ENCODE measurements around the gene DCD.

DCD gene

DNA sequence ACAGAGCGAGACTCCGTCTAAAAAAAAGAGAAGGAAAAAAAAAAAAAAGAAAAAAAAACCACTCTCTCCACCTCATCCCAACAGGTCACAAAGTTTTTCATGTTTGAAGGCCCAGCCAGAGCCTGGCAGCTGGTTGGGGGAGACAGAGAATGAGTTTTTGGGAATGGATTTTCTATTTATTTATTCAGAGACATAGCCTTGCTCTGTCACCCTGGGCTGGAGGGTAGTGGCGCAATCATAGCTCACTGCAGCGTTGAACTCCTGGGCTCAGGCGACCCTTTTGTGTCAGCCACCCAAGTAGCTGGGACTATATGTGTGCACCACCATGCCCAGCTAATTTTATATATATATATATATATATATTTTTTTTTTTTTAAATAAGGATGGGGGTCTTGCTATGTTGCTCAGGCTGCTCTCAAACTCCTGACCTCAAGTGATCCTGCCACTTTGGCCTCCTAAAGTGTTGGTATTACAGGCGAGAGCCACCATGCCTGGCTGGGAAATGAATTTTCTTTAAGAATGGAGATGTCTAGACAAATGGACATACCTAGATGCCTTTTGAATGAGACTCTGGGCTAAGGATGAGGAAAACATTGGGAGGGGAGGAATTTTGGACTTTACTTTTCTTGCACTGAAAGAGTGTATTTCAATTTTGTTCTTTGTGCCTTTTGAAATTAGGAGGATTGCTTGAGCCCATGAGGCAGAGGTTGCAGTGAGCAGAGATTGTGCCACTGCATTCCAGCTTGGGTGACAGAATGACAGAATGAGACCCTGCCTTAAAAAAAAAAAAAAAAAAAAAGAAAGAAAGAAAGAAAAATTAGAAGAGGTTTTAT is 42.8 kb downstream of the DCD start:
- FAIRE-seq: no peak

DNA sequence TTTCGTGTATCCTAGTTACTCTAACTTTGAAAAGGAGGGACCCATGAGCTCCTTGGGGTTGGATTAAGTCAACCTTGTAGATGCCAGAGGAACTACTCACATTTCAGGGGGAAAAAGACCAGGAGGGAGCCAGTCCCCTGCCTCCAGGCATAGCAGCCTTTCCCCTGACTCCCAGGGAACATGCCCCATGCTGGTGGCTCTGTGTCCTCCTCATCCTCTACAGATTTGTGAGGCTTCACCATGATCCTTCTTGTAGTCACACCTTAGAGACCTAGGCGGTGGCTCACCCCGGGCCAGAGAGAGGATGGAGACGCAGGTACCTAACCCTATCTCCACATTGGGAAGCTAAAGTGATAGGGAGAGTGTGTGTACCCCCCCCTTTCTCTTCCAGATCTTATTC is 43.7 kb downstream of the DCD start:
- no peak for FAIRE-seq

DNA sequence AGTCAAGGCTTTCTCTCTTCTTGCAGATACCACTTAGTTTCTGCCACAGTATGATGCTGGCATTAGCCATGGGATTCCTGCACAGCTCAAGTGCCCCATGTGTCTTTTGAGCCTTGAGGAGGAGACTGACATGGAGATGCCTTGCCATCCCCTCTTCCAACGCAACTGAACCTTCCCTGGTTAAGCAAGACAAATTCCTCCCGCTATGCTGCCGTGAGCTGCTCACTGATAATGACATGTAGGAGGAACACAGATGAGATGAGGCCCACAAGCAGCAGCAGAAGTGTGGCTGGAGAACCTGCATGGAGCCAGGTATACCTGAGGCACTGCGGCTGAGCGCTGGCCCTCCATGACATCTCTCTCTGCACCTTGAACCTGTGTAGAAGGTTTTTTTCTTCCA is 44.3 kb downstream of the DCD start:
- FAIRE-seq: no peak

DNA sequence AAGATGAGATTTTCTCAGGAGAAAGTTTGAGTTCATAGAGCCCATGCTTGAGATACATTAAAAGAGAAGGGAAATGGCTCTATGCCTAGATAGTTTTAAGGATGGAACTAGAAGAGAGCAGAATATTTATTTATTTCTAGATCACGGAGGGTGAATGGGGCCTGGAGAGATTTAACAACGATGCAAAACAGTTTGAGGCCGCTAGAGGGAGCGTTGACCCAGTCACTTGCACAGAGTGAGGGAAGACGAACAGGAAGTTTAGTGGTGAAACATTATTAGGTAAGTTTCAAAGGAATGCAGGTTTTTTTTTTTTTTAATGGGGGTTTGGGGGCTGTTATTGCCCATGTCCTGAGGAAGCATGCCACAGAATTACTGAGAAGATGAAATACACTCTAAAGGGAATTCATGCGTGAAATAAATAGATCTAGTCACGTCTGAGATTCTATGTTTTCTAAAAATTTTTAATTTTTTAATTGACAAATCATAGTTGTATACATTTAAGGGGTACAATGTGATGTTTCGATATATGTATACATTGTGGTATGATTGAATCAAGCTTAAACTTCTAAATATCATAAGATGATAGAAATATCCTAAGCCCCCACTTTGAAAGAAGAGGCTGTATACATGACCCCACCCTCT is 44.9 kb downstream of the DCD start:
- FAIRE-seq: peak; percentile 94

GRCh38 chr12:54602661-54603060 is 45.5 kb downstream of the DCD start:
- FAIRE-seq: no peak

- no peak for FAIRE-seq
Observed at GRCh38 chr12:54601841-54602240, 46.3 kb downstream of the DCD start.

- no peak for FAIRE-seq
Observed at GRCh38 chr12:54598970-54599369, 49.2 kb downstream of the DCD start.

- no peak for FAIRE-seq
Observed at GRCh38 chr12:54596526-54596946, 51.6 kb downstream of the DCD start.

- FAIRE-seq: no peak
Observed at GRCh38 chr12:54595471-54595870, 52.7 kb downstream of the DCD start.
